K562 (cell line): Measurements from ENCODE around the gene WDR91. TPM values are rescaled to one million over a fixed set of nuclear protein-coding genes. Genes with fewer than 3 reads are reported as not detected.

Experiments
- ATAC-seq: fragments of 200-7000 bp; cut with Tn5 transposase; 3 replicates; pipeline ENCODE4 v1.9.1; 2020; ENCODE audit warnings: moderate library complexity
- BruUV-seq: library from RNA; stranded (reverse); fragments of 400-500 nt; replicated peaks from 2 replicates; lab custom pipeline; 2021; lab: Mats Ljungman, UMichigan
- CTCF ChIA-PET: fragments of 300-600 bp; formaldehyde crosslinking; extraction: SDS; loops from one replicate; lab custom pipeline; 2021; ENCODE audit warnings: low intra/inter-chr PET ratio; lab: Yijun Ruan, JAX
- POLR2A ChIA-PET: fragments of 300-600, 350-650 bp; sonication (Branson Sonifier 250); formaldehyde crosslinking; extraction: SDS; loops from one replicate; lab custom pipeline; 2021; ENCODE audit warnings: antibody characterized with exemption, inconsistent platforms; lab: Yijun Ruan, JAX
- DNase-seq, 4 experiments: peaks; one replicate each; pipeline versions ENCODE4 v3.0.0 to v3.0.0-alpha.2; 2011 to 2018; ENCODE audit warnings: low spot score in 3 of 4, mixed read lengths in 3 of 4; ENCODE audit errors: extremely low read depth in 1 of 4
- FAIRE-seq: peaks from 2 replicates; lab custom pipeline; 2011; peaks lifted over from hg19 to GRCh38; lab: Jason Lieb, UNC
- H2AFZ ChIP-seq: 2 replicates; pipeline ENCODE4 v1.6.0; 2011; ENCODE audit warnings: low read depth, low read length, control low read depth, inconsistent platforms
- H3K27ac ChIP-seq: fragments of 200-600 bp; 3 replicates; pipeline ENCODE4 v1.8.0; 2011; ENCODE audit warnings: low read depth, mild to moderate bottlenecking, control low read depth, inconsistent platforms, low read length, moderate library complexity, mixed read lengths; ENCODE audit errors: extremely low read depth
- H3K27me3 ChIP-seq, 2 experiments: fragments of 300-600 bp in 1 of 2; 2 replicates in 1 of 2; 3 replicates in 1 of 2; pipeline versions ENCODE4 v1.6.0 to v1.8.0; 2011; ENCODE audit warnings: inconsistent platforms in 2 of 2, low read length in 2 of 2, mild to moderate bottlenecking in 1 of 2, mixed read lengths in 1 of 2, moderate library complexity in 1 of 2; ENCODE audit not compliant: control insufficient read depth in 2 of 2, insufficient read depth in 2 of 2
- H3K36me3 ChIP-seq: fragments of 300-600 bp; 3 replicates; pipeline ENCODE4 v1.8.0; 2011; ENCODE audit warnings: mild to moderate bottlenecking, low read length, inconsistent platforms; ENCODE audit not compliant: control insufficient read depth, insufficient read depth
- H3K4me1 ChIP-seq, 2 experiments: fragments of 200-600 bp in 1 of 2; replicated peaks in 1 of 2; 2 replicates in 1 of 2; 3 replicates in 1 of 2; pipeline versions ENCODE4 v1.5.1 to v1.8.0; 2011; ENCODE audit warnings: inconsistent platforms in 2 of 2, low read length in 2 of 2, mild to moderate bottlenecking in 1 of 2, mixed read lengths in 1 of 2, moderate library complexity in 1 of 2; ENCODE audit not compliant: control insufficient read depth in 2 of 2, insufficient read depth in 2 of 2
- H3K4me2 ChIP-seq: 2 replicates; pipeline ENCODE4 v1.6.1; 2011; ENCODE audit warnings: low read length, control low read depth, inconsistent platforms, mixed read lengths; ENCODE audit not compliant: insufficient read depth
- H3K4me3 ChIP-seq: fragments of 200-600 bp; sonication (generic), shearing (Covaris generic); 2 replicates; pipeline ENCODE4 v1.5.1; 2016; ENCODE audit warnings: control low read depth, inconsistent platforms
- H3K79me2 ChIP-seq: fragments of 200-600 bp; 3 replicates; pipeline ENCODE4 v1.8.0; 2011; ENCODE audit warnings: low read length, inconsistent platforms; ENCODE audit not compliant: control insufficient read depth, insufficient read depth
- H3K9ac ChIP-seq, 2 experiments: 2 replicates each; pipeline versions ENCODE4 v1.6.0 to v1.6.1; 2011; ENCODE audit warnings: low read depth in 2 of 2, low read length in 2 of 2, control low read depth in 1 of 2, inconsistent platforms in 1 of 2, mild to moderate bottlenecking in 1 of 2, mixed read lengths in 1 of 2; ENCODE audit not compliant: insufficient read depth in 1 of 2
- H3K9me1 ChIP-seq: one replicate; pipeline ENCODE4 v1.6.0; 2011; ENCODE audit warnings: inconsistent platforms, mild to moderate bottlenecking, low read length, moderate library complexity; ENCODE audit not compliant: control insufficient read depth, insufficient read depth
- H3K9me3 ChIP-seq: replicated peaks from 2 replicates; pipeline ENCODE4 v1.5.1; 2011; ENCODE audit warnings: low read depth, low read length, inconsistent platforms; ENCODE audit not compliant: control insufficient read depth, insufficient read depth
- H4K20me1 ChIP-seq: replicated peaks from 2 replicates; pipeline ENCODE4 v1.6.1; 2011; ENCODE audit warnings: low read length, inconsistent platforms, mixed read lengths; ENCODE audit not compliant: control insufficient read depth, insufficient read depth
- CCNT2 ChIP-seq: IDR thresholded peaks from 2 replicates; pipeline ENCODE4 v1.6.1; 2011; ENCODE audit warnings: borderline replicate concordance, low read depth, mild to moderate bottlenecking, moderate library complexity, mixed read lengths, low read length; ENCODE audit not compliant: insufficient read length; ENCODE audit errors: extremely low read depth
- E2F8 ChIP-seq: fragments of 450-650 bp; IDR thresholded peaks from 2 replicates; pipeline ENCODE4 v1.7.1; 2018; ENCODE audit warnings: mild to moderate bottlenecking, low read depth; ENCODE audit not compliant: partially characterized antibody
- GABPB1 ChIP-seq: sonication (generic); formaldehyde crosslinking; IDR thresholded peaks from 2 replicates; pipeline ENCODE4 v1.8.0; 2022; ENCODE audit warnings: mild to moderate bottlenecking, missing genetic modification reagents
- GTF2B ChIP-seq: IDR thresholded peaks from 2 replicates; pipeline ENCODE4 v1.6.1; 2011; ENCODE audit not compliant: insufficient read length; ENCODE audit errors: extremely low read depth
- HEY1 ChIP-seq: fragments of 250-450 bp; sonication (Bioruptor Pico); IDR thresholded peaks from 2 replicates; pipeline ENCODE4 v1.5.0; 2020; ENCODE audit warnings: mild to moderate bottlenecking, moderate library complexity, borderline replicate concordance
- HMGN3 ChIP-seq: IDR thresholded peaks from 2 replicates; pipeline ENCODE4 v1.6.1; 2011; ENCODE audit warnings: borderline replicate concordance, low read depth, mild to moderate bottlenecking, mixed read lengths, low read length; ENCODE audit not compliant: insufficient read length; ENCODE audit errors: extremely low read depth
- KDM4B ChIP-seq, 2 experiments: fragments of 450-650 bp in 1 of 2; sonication (generic) in 1 of 2; IDR thresholded peaks; 2 replicates each; pipeline ENCODE4 v1.6.1; 2016 to 2017; ENCODE audit warnings: borderline replicate concordance in 2 of 2, antibody characterized with exemption in 1 of 2, low read depth in 1 of 2, mild to moderate bottlenecking in 1 of 2
- NR2F6 ChIP-seq: fragments of 450-650 bp; formaldehyde crosslinking; IDR thresholded peaks from 2 replicates; pipeline ENCODE4 v1.4.0; 2020; ENCODE audit warnings: mild to moderate bottlenecking
- NRF1 ChIP-seq, 2 experiments: fragments of 450-650 bp; IDR thresholded peaks in 1 of 2; conservative IDR thresholded peaks in 1 of 2; 2 replicates each; pipeline ENCODE4 v1.6.1; 2014; ENCODE audit warnings: mild to moderate bottlenecking in 2 of 2
- RBM14 ChIP-seq: fragments of 200-400 bp; formaldehyde crosslinking; IDR thresholded peaks from 2 replicates; pipeline ENCODE4 v1.6.1; 2018; ENCODE audit warnings: low read depth, mild to moderate bottlenecking, low read length, moderate library complexity, borderline replicate concordance; ENCODE audit not compliant: insufficient read depth
- RNF2 ChIP-seq: sonication (generic); IDR thresholded peaks from 2 replicates; pipeline ENCODE4 v1.6.1; 2016
- STAG1 ChIP-seq: sonication (generic); formaldehyde crosslinking; IDR thresholded peaks from 2 replicates; pipeline ENCODE4 v1.5.0; 2020; ENCODE audit warnings: missing genetic modification reagents, borderline replicate concordance
- TEAD1 ChIP-seq, 2 experiments: fragments of 450-650 bp in 1 of 2; sonication (generic) in 1 of 2; formaldehyde crosslinking; IDR thresholded peaks; 2 replicates each; pipeline versions ENCODE4 v1.4.0 to v1.8.0; 2020 to 2022; ENCODE audit warnings: mild to moderate bottlenecking in 2 of 2, missing genetic modification reagents in 1 of 2
- USF1 ChIP-seq: sonication (generic); formaldehyde crosslinking; IDR thresholded peaks from 2 replicates; pipeline ENCODE4 v1.9.0; 2022; ENCODE audit warnings: mild to moderate bottlenecking, missing genetic modification reagents
- WGBS: fragments of 100-300 bp; shearing (Covaris generic); methylation state at CpG from one replicate; pipeline ENCODE4 v1.1.6; 2016; ENCODE audit warnings: low coverage, mixed read lengths; ENCODE audit not compliant: insufficient coverage; ENCODE audit errors: missing lambda C conversion rate; 5-methylcytosine and 5-hydroxymethylcytosine counted together
- in situ Hi-C: fragments of 300-500 bp; cut with MboI; formaldehyde crosslinking; loops from 4 replicates; pipeline ENCODE4 v1.15.0; 2018; ENCODE audit warnings: inconsistent platforms, mixed read lengths
- intact Hi-C: fragments of 100-400 bp; cut with micrococcal nuclease; formaldehyde crosslinking; loops from 2 replicates; pipeline ENCODE4 v1.14.2; 2022
- polyA plus RNA-seq, 8 experiments: library from polyadenylated mRNA; depleted of rRNA in 4 of 8; stranded (reverse) in 5 of 8; unstranded in 3 of 8; fragments of >200 nt; fragmentation: Nextera tagmentation in 2 of 8; fragmentation: Illumina TruSeq in 1 of 8; extraction: Ambion mirVana in 2 of 8; extraction: Trizol in 1 of 8; gene quantifications; 2 replicates each; pipeline versions ENCODE4 v1.2.1 to v1.2.3, GENCODE V29; 2011 to 2014; ENCODE audit warnings: inconsistent platforms in 1 of 8, missing spikeins in 1 of 8
- total RNA-seq, 7 experiments: library from RNA; depleted of rRNA in 6 of 7; stranded (reverse); fragments of >200 nt in 6 of 7; fragmentation: Illumina TruSeq in 2 of 7; extraction: Trizol in 2 of 7; gene quantifications; 2 replicates each; pipeline versions ENCODE4 v1.2.1 to v1.2.3, GENCODE V29; 2011 to 2021; ENCODE audit warnings: low replicate concordance in 1 of 7

WDR91 gene
- total and polyA plus RNA-seq, 9 of the 15 experiments (the other 6 are each of a cell fraction or from before 2014, with no cell fraction given), result 1.9 to 18.2 (median 9.8) TPM

GRCh38 chr7:135248546-135248945 is 37.2 kb upstream of the WDR91 start (continued):
- no peak for TF ChIP-seq E2F8

- WGBS, result 38% methylated on average over 22 of the region's 22 CpGs
- Histone ChIP-seq H3K4me3 (no peak overlapping the region), H3K4me2 (peak overlapping the region; percentile 63), H4K20me1 (no peaks in the 10 kb centered on the region), H3K79me2 (no peaks in the 10 kb centered on the region), H3K9me1 (no peaks in the 10 kb centered on the region), H3K27me3 (peaks cover 6 to 39% of the 10 kb centered on the region in 2 experiments; a peak in 3 of 5 replicates), H3K4me1 (peaks cover 0 to 10% of the 10 kb centered on the region in 2 experiments; a peak in 2 of 5 replicates), H3K9me3 (no peaks in the 10 kb centered on the region), H3K36me3 (no peaks in the 10 kb centered on the region), H3K9ac (no peak overlapping the region), H3K27ac (no peak overlapping the region), H2AFZ (peak overlapping the region; percentile 88)
- in situ Hi-C loops, result no loop called here
- no TSS peak for BruUV-seq
- DNase-seq (no peak), ATAC-seq (peak; percentile 49), FAIRE-seq (no peak)
- intact Hi-C loops, result no loop called here
- ChIA-PET CTCF (no interaction called here), POLR2A (interaction anchor here (1.1 kb wide), 1 partner anchor 11 kb away, joined by 3 read pairs; no protein-coding TSS in a partner anchor)
- TF ChIP-seq STAG1 (CRISPR knock-in tag) (0 out of 2 replicates have a peak, but pooled peaks have one; percentile 12), NR2F6 (CRISPR knock-in tag) (no peak), TEAD1 (CRISPR knock-in tag; IDR thresholded peaks at IDR 0.05) (peak in 1 of 2 experiments; percentile 20; a peak in 1 of 4 replicates), GTF2B (no peak), HMGN3 (no peak), RBM14 (no peak), NRF1 (conservative IDR thresholded peaks at IDR 0.05 in 1 of 2, IDR thresholded peaks at IDR 0.05 in 1 of 2) (no peak), USF1 (CRISPR knock-in tag) (peak; percentile 27; the same call in 1 of the 2 replicates), CCNT2 (no peak), GABPB1 (CRISPR knock-in tag) (peak; percentile 11; the same call in 1 of the 2 replicates), KDM4B (IDR thresholded peaks at IDR 0.05; ENCODE audit: borderline replicate concordance in 2 of 2, low read depth in 1 of 2) (no peak), RNF2 (no peak), HEY1 (CRISPR knock-in tag) (no peak)
Measured at GRCh38 chr7:135247746-135248471, 36.6 kb upstream of the WDR91 start.
